Effector CD8-positive, alpha-beta T cell (primary cell): ENCODE measurements around the gene PITPNM3.

Experiments used
- DNase-seq: peaks from one replicate; lab custom pipeline; 2025; lab: John Stamatoyannopoulos, UW

Gene PITPNM3

GRCh38 chr17:6479622-6480302 lies 76.6 kb downstream of the PITPNM3 start:
- DNase-seq = no peak

DNA sequence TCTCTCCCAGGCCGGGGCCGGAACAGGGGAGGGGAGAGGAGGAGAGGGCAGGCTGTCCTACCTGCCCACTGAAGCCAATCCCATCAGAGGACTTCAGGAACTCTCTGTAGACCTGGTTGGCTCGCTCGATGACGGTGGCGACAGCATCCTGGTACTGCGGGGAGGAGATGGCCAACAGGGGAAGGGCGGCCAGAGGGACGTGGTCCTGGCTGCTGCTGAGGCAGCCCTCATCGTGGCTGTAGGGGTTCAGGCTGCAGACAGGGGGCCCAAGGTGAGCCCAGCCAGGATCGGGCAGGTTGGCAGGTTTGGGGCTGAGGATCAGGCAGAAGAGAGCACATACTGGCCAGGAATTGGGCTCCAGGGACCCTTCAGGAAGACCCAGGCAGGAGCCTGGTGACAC lies 77.9 kb downstream of the PITPNM3 start:
- no peak for DNase-seq

DNA sequence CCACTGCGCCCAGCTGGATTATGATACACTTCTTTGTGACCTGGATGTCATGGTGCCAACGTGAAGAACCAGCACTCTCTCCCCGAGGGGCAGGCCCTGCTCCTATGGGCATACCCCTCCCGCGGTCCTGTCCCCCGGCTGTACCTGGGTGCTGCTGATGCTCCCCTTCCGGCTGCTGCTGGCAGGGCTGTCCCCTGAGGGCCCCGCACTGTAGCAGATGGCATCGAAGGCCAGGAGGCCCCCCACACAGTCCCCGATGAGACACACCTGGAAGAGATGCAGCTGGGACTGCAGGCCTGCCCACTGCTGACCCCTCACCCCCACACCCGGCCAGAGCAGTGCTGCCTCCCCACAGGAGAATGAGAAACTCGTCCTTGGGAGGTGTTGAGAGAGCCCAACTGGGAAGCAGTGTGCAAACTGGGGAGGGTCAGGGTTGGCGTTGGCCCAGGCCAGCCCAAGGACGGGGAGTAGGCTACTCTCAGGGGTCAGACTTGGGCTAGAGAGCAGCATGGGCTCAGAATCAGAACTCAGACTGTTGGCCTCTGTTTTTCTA lies 78.4 kb downstream of the PITPNM3 start:
- DNase-seq = no peak

- no peak for DNase-seq
Observed at GRCh38 chr17:6476810-6477179, 79.6 kb downstream of the PITPNM3 start.

DNA sequence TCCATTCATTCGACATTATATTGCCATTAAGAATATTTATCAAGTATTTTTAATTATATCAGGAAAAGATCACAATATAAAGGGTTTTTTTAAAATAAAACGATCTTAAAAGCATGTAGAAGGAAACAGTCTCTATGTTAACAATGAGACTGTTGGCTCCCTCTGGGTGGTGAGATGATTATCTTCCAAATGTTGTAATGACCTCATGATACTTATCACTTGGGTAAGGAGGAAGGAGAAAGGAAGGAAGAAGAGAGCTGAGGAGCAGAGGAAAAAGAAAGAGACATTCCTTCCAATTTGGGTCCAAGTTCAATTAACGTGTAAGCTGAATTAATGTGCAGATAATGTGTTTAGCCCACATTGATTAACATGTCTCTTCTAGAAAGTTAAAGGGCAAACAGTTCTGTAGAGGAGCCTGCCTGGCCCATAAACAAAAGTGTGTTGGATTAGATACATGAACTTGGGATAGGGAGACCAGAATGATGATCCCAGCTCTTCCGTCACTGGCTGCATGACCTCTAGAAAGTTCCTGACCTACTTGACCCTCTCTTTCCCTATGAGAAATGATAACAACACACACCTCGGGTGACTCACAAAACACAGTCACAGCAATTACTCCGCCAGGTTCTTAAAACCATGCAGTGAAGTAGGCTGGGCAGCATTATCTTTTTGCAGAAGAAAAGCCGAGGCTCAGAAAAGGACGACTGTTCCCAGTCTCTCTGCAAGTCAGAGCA lies 80.1 kb downstream of the PITPNM3 start:
- no peak for DNase-seq

- no peak for DNase-seq
Observed at GRCh38 chr17:6475411-6475810, 80.9 kb downstream of the PITPNM3 start.

GRCh38 chr17:6474906-6475305 lies 81.4 kb downstream of the PITPNM3 start:
- DNase-seq = no peak

DNA sequence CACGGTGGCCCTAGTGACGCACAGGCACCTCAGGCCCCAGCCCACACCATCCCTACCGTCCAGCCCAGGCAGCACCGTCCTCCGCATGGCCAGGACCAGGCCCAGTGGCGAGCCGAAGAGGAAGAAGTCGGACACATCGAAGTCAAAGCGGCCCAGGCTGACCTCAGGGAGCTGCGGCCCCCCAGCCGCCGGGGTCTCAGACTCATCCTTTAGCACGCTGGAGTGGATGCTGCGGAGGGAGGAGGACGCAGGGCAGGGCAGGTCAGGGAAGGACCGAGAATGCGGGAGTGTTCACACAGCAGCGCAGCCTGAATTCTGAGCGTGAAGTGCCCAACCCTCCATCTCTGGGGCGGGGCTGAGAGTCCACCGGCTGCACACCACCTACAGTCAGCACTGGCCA lies 82.0 kb downstream of the PITPNM3 start:
- DNase-seq = no peak

GRCh38 chr17:6473128-6473767 lies 83.1 kb downstream of the PITPNM3 start:
- DNase-seq = peak; percentile 42

DNA sequence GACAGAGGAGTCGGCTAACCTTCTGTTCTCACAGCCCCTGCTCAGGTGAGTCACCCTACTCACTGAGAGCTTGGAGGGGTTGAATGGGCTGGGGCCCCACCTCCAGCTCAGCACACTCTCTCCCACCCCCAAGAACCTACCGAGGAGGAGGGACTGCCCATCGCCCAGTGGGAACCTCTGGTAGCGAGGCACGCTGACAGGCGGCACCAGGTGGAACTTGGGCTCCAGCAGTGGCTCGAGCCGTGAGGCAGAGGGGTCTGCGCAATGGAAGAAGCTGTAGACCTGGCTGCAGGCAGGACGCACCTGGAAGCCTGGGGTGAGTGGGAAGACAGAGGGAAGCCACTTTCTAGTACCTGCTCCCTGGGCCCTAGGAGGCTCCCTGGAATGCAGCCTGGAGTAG lies 83.8 kb downstream of the PITPNM3 start:
- DNase-seq = no peak

GRCh38 chr17:6471531-6472465 lies 84.6 kb downstream of the PITPNM3 start:
- DNase-seq = no peak

DNA sequence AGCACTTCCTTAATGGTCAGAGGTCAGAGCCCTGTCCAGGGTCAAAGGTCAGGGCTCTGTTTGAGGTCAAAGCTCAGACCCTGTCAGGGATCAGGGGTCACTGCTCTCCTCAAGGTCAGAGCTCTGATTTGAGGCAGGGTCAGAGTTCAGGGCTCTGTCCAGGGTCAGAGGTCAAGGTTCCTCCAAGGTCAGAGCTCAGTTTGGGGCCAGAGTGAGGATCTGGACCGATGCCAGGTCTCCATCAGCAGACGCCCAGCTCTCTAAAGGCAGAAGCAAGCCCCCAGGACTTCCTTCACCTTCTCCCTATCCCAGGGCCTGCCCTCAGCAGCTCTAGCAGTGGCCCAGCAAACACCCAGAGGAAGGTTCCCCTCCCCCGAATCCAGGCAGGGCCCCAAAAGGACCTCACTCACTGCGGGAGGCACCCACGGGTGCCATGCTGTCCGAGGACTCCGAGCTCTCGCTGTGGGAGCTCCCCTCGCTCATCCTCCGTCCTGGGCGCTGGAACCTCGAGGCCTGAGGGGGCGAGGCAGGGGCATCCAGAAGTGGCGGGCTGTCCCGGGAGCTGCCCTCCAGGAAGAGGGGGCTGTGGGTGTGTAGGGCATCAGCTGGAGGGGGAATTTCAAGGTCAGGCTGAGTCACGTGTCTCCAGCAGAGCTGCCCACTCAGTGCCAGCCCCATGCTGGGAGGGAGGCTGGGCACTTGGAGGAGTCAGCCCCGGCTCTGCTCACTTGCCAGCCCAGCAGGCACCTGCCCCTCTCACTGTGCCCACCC lies 85.4 kb downstream of the PITPNM3 start:
- no peak for DNase-seq

- no peak for DNase-seq
Observed at GRCh38 chr17:6470146-6470718, 86.1 kb downstream of the PITPNM3 start.

- DNase-seq = no peak
Observed at GRCh38 chr17:6468051-6468790, 88.1 kb downstream of the PITPNM3 start.

GRCh38 chr17:6467567-6467966 lies 88.8 kb downstream of the PITPNM3 start:
- DNase-seq = no peak

GRCh38 chr17:6465206-6466003 lies 91.0 kb downstream of the PITPNM3 start:
- no peak for DNase-seq

GRCh38 chr17:6464446-6465041 lies 91.8 kb downstream of the PITPNM3 start:
- DNase-seq = no peak

DNA sequence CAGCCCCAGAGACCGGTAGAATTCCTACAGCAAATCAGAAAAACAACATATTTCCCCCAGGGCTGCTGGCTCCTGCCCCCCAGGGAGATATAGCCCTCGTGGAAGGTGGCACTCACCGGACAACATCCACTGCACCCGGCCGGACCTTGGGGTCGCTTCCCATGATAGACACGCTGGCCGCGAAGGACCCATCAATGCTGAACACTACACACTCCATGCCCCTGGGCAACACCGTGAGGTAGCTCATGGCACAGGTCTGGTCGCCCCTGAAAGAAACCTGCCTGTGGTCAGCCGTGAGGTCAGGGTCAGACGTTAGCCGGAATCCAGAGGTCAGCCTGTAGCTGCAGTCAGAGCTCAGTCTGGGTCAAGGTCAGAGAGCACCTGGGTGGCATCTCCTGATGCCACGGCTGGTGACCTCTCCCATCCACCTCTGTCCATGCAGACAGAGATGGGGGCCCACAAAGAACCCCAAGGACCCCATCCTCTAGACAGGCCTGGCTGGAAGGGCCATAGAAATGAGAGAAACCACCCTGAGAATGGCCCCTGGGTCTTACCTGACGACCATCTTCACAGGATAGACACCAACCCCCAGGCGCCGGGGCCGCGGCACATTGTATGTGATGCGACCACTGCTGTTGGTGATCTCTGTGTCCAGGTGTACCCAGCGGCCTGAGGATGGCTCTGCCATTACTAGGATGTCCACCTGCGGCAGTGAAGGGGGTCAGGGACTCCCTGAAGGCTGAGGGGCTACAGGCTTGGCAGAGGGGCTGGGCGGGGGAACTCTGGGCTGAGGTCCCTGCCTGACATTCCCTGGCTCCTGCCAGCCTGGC lies 92.5 kb downstream of the PITPNM3 start:
- DNase-seq = no peak
